Endothelial cell of umbilical vein (primary cell): Measurements from ENCODE around the gene ANKRD27. TPM values are rescaled to one million over a fixed set of nuclear protein-coding genes. Genes with fewer than 3 reads are reported as not detected.
A peak's percentile ranks its signal among the peaks of the same experiment; 100 is the strongest.

ENCODE experiments used
- BruUV-seq: library from RNA; stranded (reverse); fragments of 400-500 nt; replicated peaks from 2 replicates; lab custom pipeline; 2021; lab: Mats Ljungman, UMichigan
- CTCF ChIA-PET: fragments of 300-600, 350-600 bp; sonication (Branson Sonifier 250); formaldehyde crosslinking; loops from one replicate; lab custom pipeline; 2021; ENCODE audit warnings: antibody characterized with exemption, inconsistent platforms; lab: Charles Lee
- POLR2A ChIA-PET: fragments of 300-600, 350-600 bp; sonication (Branson Sonifier 250); formaldehyde crosslinking; loops from one replicate; lab custom pipeline; 2021; ENCODE audit warnings: antibody characterized with exemption, inconsistent platforms; lab: Charles Lee
- DNase-seq: peaks from one replicate; pipeline ENCODE4 v3.0.0-alpha.2; 2011; ENCODE audit warnings: low read depth, low spot score
- FAIRE-seq: peaks from 2 replicates; lab custom pipeline; 2011; peaks lifted over from hg19 to GRCh38; lab: Jason Lieb, UNC
- H2AFZ ChIP-seq: 2 replicates; pipeline ENCODE4 v1.6.0; 2012; ENCODE audit warnings: low read depth, low read length, control low read depth, inconsistent platforms
- H3K27ac ChIP-seq: 2 replicates; pipeline ENCODE4 v1.5.1; 2011; ENCODE audit warnings: low read depth, mild to moderate bottlenecking, control low read depth, low read length, moderate library complexity; ENCODE audit not compliant: insufficient read depth
- H3K27me3 ChIP-seq, 2 experiments: 2 replicates each; pipeline versions ENCODE4 v1.6.0 to v1.6.1; 2011; ENCODE audit warnings: low read length in 2 of 2, mixed read lengths in 1 of 2; ENCODE audit not compliant: control insufficient read depth in 2 of 2, insufficient read depth in 2 of 2
- H3K36me3 ChIP-seq, 2 experiments: 2 replicates in 1 of 2; 3 replicates in 1 of 2; pipeline ENCODE4 v1.5.1; 2011; ENCODE audit warnings: low read length in 2 of 2, mild to moderate bottlenecking in 1 of 2, moderate library complexity in 1 of 2; ENCODE audit not compliant: control insufficient read depth in 2 of 2, insufficient read depth in 2 of 2; ENCODE audit errors: extremely low read depth in 1 of 2
- H3K4me1 ChIP-seq: 3 replicates; pipeline ENCODE4 v1.5.1; 2011; ENCODE audit warnings: mild to moderate bottlenecking, low read length; ENCODE audit not compliant: control insufficient read depth, insufficient read depth; ENCODE audit errors: extremely low read depth
- H3K4me2 ChIP-seq: 2 replicates; pipeline ENCODE4 v1.6.1; 2011; ENCODE audit warnings: low read length, control low read depth, mixed read lengths; ENCODE audit not compliant: insufficient read depth
- H3K4me3 ChIP-seq, 3 experiments: fragments of 200-600 bp in 1 of 3; sonication (generic), shearing (Covaris generic) in 1 of 3; replicated peaks in 1 of 3; 2 replicates each; pipeline ENCODE4 v1.5.1; 2011 to 2016; ENCODE audit warnings: control low read depth in 3 of 3, low read length in 3 of 3, mild to moderate bottlenecking in 2 of 3, inconsistent platforms in 1 of 3, low read depth in 1 of 3, moderate library complexity in 1 of 3; ENCODE audit not compliant: insufficient read depth in 1 of 3
- H3K79me2 ChIP-seq: 2 replicates; pipeline ENCODE4 v1.6.0; 2012; ENCODE audit warnings: low read length, inconsistent platforms; ENCODE audit not compliant: control insufficient read depth, insufficient read depth
- H3K9ac ChIP-seq: replicated peaks from 2 replicates; pipeline ENCODE3; 2011; ENCODE audit warnings: low read length, control low read depth; ENCODE audit not compliant: insufficient read depth; ENCODE audit errors: extremely low read depth
- H3K9me1 ChIP-seq: replicated peaks from 3 replicates; pipeline ENCODE4 v1.6.0; 2011; ENCODE audit warnings: mild to moderate bottlenecking, low read length; ENCODE audit not compliant: control insufficient read depth, insufficient read depth; ENCODE audit errors: extremely low read depth
- H3K9me3 ChIP-seq: replicated peaks from 2 replicates; pipeline ENCODE4 v1.5.1; 2012; ENCODE audit warnings: low read length, inconsistent platforms; ENCODE audit not compliant: control insufficient read depth, insufficient read depth
- H4K20me1 ChIP-seq: replicated peaks from 2 replicates; pipeline ENCODE3; 2011; ENCODE audit warnings: mild to moderate bottlenecking, low read length; ENCODE audit not compliant: control insufficient read depth, insufficient read depth; ENCODE audit errors: extremely low read depth
- EZH2 ChIP-seq: IDR thresholded peaks from 2 replicates; pipeline ENCODE4 v1.6.1; 2012; ENCODE audit warnings: borderline replicate concordance, low read depth, mild to moderate bottlenecking, moderate library complexity, low read length, inconsistent platforms; ENCODE audit not compliant: severe bottlenecking
- GATA2 ChIP-seq: IDR thresholded peaks from 2 replicates; pipeline ENCODE4 v1.7.0; 2011; ENCODE audit warnings: low read depth, mild to moderate bottlenecking, moderate library complexity, mixed read lengths, low read length; ENCODE audit not compliant: insufficient read length, insufficient read depth
- JUN ChIP-seq: IDR thresholded peaks from 2 replicates; pipeline ENCODE4 v1.6.1; 2011; ENCODE audit warnings: borderline replicate concordance, low read depth; ENCODE audit not compliant: insufficient read length, insufficient read depth
- MAX ChIP-seq: IDR thresholded peaks from 2 replicates; pipeline ENCODE4 v1.6.1; 2011; ENCODE audit not compliant: insufficient read depth, insufficient read length
- MYC ChIP-seq: IDR thresholded peaks from one replicate; pipeline ENCODE4 v1.6.1; 2011; ENCODE audit warnings: mild to moderate bottlenecking, low read depth, low read length
- dilution Hi-C: fragments of 300-500 bp; cut with MboI; formaldehyde crosslinking; loops from one replicate; pipeline ENCODE4 v1.15.0; 2019; ENCODE audit warnings: low sequenced_read_pairs; ENCODE audit not compliant: extremely low pct_ligation_motif_present
- intact Hi-C: fragments of 100-400 bp; cut with micrococcal nuclease; formaldehyde crosslinking; loops from one replicate; pipeline ENCODE4 v1.10.0; 2022
- polyA plus RNA-seq, 4 experiments: library from polyadenylated mRNA; depleted of rRNA in 3 of 4; stranded (reverse) in 3 of 4; unstranded in 1 of 4; fragments of >200 nt; gene quantifications; 2 replicates each; pipeline versions ENCODE4 v1.2.1 to v1.2.3, GENCODE V29; 2011 to 2012; ENCODE audit warnings: missing spikeins in 1 of 4
- total RNA-seq: library from RNA; stranded (reverse); gene quantifications from 2 replicates; pipeline ENCODE4 v1.2.3, GENCODE V29; 2021

ANKRD27 gene
- total and polyA plus RNA-seq, 2 donors (not counting 3 experiments of a cell fraction or from before 2014, with no cell fraction given) = 18.3 to 37.4 TPM

- Histone ChIP-seq H3K4me1 (peaks cover 9% of the 10 kb centered on the region), H3K9me1 (no peaks in the 10 kb centered on the region), H3K4me2 (peak overlapping the region; percentile 67), H3K36me3 (no peaks in the 10 kb centered on the region), H3K79me2 (peaks cover 30% of the 10 kb centered on the region), H3K9me3 (no peaks in the 10 kb centered on the region), H3K27me3 (peaks cover 16 to 24% of the 10 kb centered on the region in 2 experiments), H3K4me3 (peak overlapping the region in 2 of 3 experiments; percentile 10 to 74), H3K9ac (no peak overlapping the region), H3K27ac (no peak overlapping the region), H2AFZ (peak overlapping the region; percentile 93), H4K20me1 (no peaks in the 10 kb centered on the region)
- dilution Hi-C loops = no loop called here
- BruUV-seq = no TSS peak
- FAIRE-seq (no peak), DNase-seq (peak; percentile 12)
- POLR2A ChIA-PET = no interaction called here
- CTCF ChIA-PET = interaction anchor here (0.9 to 2.0 kb wide), 3 partner anchors 14 to 77 kb away, joined by 3 to 7 read pairs (median 3); partner anchors contain the start of gene NUDT19
- intact Hi-C loops = loop anchor here (5.0 kb wide), 2 partner anchors 296 to 1496 kb away; partner anchors contain the start of genes CEP89, FAAP24 and LSM14A
- no peak for TF ChIP-seq GATA2
- no peak for TF ChIP-seq MYC
- TF ChIP-seq EZH2 = peak; percentile 89
- no peak for TF ChIP-seq JUN
Measured at GRCh38 chr19:32676186-32676894, 1.4 kb upstream of the ANKRD27 start.

GRCh38 chr19:32675720-32676185, 773 bp upstream of the ANKRD27 start, which contains the start of gene RGS9BP:
TSS of gene RGS9BP (plus strand) at chr19:32675848. CDS start at chr19:32676264, 416 bp downstream.
- H3K9ac ChIP-seq = peak within 1 kb of the TSS; percentile 46
- H3K27ac ChIP-seq = no peak within 1 kb of the TSS
- DNase-seq (peak; percentile 62), FAIRE-seq (no peak)
- CTCF ChIA-PET = interaction anchor here (0.9 to 2.0 kb wide), 3 partner anchors 14 to 76 kb away, joined by 3 to 7 read pairs (median 3); partner anchors contain the start of gene NUDT19
- POLR2A ChIA-PET = no interaction called here
- intact Hi-C loops (loop anchor here (1.0 to 5.0 kb wide), 4 partner anchors 16 to 1497 kb away; partner anchors contain the start of genes CEP89, FAAP24, LSM14A and NUDT19), dilution Hi-C loops (no loop called here)
- H3K4me3 ChIP-seq = peak within 1 kb of the TSS; percentile 65 to 81 (median 74)
- peaks cover 9% of the 10 kb centered on the region for H3K4me1 ChIP-seq
- peak within 1 kb of the TSS; percentile 67 for H3K4me2 ChIP-seq
- H4K20me1 ChIP-seq = no peaks in the 10 kb centered on the region
- TF ChIP-seq GATA2 (no peak), MAX (peak; percentile 72)
- H3K9me3 ChIP-seq = no peaks in the 10 kb centered on the region
- no peaks in the 10 kb centered on the region for H3K9me1 ChIP-seq
- H3K27me3 ChIP-seq = peaks cover 16 to 24% of the 10 kb centered on the region in 2 experiments
- H3K36me3 ChIP-seq = no peaks in the 10 kb centered on the region
- BruUV-seq = no TSS peak
- H3K79me2 ChIP-seq = peaks cover 35% of the 10 kb centered on the region
- peak within 1 kb of the TSS; percentile 93 for H2AFZ ChIP-seq
